Brain microvascular endothelial cell (primary cell): ENCODE measurements around the gene PIPOX.

Experiments
- DNase-seq: peaks from one replicate; pipeline ENCODE4 v3.0.0-alpha.2; 2020
- H3K27ac ChIP-seq: fragments of 250-450 bp; sonication (Bioruptor Pico); 2 replicates; pipeline ENCODE4 v1.5.1; 2020; ENCODE audit warnings: mild to moderate bottlenecking, moderate library complexity
- H3K27me3 ChIP-seq: fragments of 250-450 bp; sonication (Bioruptor Pico); replicated peaks from 2 replicates; pipeline ENCODE4 v1.5.1; 2020; ENCODE audit warnings: mild to moderate bottlenecking
- H3K36me3 ChIP-seq: fragments of 250-450 bp; sonication (Bioruptor Pico); replicated peaks from 2 replicates; pipeline ENCODE4 v1.5.1; 2020; ENCODE audit warnings: mild to moderate bottlenecking
- H3K4me3 ChIP-seq: 2 replicates; pipeline ENCODE4 v1.5.1; 2011; ENCODE audit warnings: low read depth, mild to moderate bottlenecking, control low read depth, low read length, moderate library complexity
- in situ Hi-C: cut with HindIII; loops from 2 replicates; pipeline ENCODE4 v1.10.0; 2017; ENCODE audit warnings: low sequenced_read_pairs, low pct_ligation_motif_present
- TF ChIP-seq, protein P1 (sequence below): IDR thresholded peaks from 2 replicates; pipeline ENCODE4 v1.5.1; 2011; ENCODE audit warnings: low read depth, mild to moderate bottlenecking, moderate library complexity, low read length, control low read depth, inconsistent platforms; ENCODE audit errors: missing control alignments

Gene PIPOX

DNA sequence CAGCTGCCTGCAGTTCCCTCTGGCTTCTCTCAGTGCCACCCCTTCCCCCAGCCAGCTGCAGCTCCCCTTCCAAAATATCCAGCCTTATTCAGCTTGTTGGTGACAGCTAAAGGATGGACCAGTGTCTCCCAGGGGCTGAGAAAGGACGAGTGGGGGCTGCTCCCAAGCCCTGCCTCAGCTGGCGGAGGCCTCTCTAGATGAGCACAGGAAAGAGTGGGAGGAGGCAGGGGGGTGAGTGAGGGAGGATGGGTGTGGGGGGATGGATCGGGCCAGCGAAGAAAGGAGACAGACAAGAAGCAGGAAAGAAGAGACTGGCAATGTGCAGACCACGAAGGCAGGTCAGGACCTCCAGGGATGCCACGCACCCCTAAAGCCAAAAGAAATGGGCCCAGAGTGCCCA is 17.5 kb downstream of the PIPOX start:
- DNase-seq: no peak
- Histone ChIP-seq H3K4me3 (no peak overlapping the region), H3K36me3 (no peaks in the 10 kb centered on the region), H3K27ac (no peak overlapping the region), H3K27me3 (peaks cover 4% of the 10 kb centered on the region)
- in situ Hi-C loops: no loop called here
- TF ChIP-seq, protein P1, sequence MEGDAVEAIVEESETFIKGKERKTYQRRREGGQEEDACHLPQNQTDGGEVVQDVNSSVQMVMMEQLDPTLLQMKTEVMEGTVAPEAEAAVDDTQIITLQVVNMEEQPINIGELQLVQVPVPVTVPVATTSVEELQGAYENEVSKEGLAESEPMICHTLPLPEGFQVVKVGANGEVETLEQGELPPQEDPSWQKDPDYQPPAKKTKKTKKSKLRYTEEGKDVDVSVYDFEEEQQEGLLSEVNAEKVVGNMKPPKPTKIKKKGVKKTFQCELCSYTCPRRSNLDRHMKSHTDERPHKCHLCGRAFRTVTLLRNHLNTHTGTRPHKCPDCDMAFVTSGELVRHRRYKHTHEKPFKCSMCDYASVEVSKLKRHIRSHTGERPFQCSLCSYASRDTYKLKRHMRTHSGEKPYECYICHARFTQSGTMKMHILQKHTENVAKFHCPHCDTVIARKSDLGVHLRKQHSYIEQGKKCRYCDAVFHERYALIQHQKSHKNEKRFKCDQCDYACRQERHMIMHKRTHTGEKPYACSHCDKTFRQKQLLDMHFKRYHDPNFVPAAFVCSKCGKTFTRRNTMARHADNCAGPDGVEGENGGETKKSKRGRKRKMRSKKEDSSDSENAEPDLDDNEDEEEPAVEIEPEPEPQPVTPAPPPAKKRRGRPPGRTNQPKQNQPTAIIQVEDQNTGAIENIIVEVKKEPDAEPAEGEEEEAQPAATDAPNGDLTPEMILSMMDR: no peak

DNA sequence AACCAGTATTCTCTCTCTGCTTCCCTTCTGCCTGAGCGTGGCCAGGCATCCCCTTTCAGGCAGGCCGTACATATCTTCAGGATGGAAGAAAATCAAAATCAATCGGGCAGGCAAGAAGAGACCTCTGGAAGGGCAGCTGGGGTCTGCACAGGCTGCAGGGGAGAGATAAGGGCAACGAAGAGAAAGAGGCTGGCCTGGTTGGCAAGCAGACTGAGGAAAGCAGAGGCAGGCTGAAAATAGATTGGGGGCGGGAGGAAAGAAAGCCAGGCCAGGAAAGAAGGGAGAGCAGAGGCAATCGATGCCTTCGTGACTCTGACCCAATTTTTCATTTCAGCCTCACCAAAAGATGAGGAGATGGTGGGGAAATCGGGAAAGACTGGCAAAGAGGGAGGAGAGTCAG is 18.1 kb downstream of the PIPOX start:
- no peak overlapping the region for H3K27ac ChIP-seq
- TF ChIP-seq, protein P1: no peak
- in situ Hi-C loops: no loop called here
- no peak overlapping the region for H3K4me3 ChIP-seq
- DNase-seq: no peak
- H3K27me3 ChIP-seq: no peaks in the 10 kb centered on the region
- H3K36me3 ChIP-seq: no peaks in the 10 kb centered on the region

DNA sequence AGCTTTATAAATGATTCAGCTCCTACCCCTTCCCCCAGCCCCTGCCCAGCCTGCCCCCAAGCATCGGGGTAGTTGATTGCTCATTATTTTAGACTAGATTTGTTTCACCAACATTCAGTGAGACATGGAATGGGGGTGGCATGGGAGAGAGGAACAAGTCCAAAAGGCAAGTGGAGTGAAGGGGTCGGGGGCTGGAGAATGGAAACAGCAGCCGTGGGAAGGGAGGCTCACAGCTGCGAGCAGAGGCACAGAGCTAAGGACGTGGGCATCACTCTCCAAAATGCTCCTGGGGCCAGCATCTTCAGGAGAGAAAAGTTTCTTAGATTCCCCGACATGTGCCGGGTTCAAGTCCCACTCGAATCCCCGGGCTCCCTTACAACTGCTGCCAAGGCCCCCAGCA is 19.3 kb downstream of the PIPOX start:
- TF ChIP-seq, protein P1: no peak
- DNase-seq: no peak
- H3K27me3 ChIP-seq: no peaks in the 10 kb centered on the region

DNA sequence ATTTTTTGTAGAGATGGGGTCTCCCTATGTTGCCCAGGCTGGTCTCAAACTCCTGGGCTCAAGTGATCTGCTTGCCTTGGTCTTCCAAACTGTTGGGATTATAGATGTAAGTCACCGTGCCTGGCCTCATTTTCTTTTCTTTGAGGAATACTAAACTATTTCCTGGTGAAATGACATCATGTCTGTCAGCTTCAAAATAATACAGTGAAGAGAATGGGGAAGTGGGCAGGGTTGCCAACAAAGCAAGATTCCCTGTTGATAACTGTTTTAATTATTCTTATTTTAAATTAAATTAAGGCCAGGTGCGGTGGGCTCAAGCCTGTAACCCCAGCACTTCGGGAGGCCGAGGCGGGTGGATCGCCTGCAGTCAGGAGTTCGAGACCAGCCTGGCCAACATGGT is 21.1 kb downstream of the PIPOX start:
- Histone ChIP-seq H3K27me3 (no peaks in the 10 kb centered on the region), H3K36me3 (no peaks in the 10 kb centered on the region), H3K4me3 (no peak overlapping the region), H3K27ac (no peak overlapping the region)
- DNase-seq: no peak
- in situ Hi-C loops: no loop called here
- TF ChIP-seq, protein P1: no peak

More for the DNA sequence above, 19.3 kb downstream of the PIPOX start:
- in situ Hi-C loops: no loop called here
- Histone ChIP-seq H3K4me3 (no peak overlapping the region), H3K27ac (no peak overlapping the region), H3K36me3 (no peaks in the 10 kb centered on the region)

DNA sequence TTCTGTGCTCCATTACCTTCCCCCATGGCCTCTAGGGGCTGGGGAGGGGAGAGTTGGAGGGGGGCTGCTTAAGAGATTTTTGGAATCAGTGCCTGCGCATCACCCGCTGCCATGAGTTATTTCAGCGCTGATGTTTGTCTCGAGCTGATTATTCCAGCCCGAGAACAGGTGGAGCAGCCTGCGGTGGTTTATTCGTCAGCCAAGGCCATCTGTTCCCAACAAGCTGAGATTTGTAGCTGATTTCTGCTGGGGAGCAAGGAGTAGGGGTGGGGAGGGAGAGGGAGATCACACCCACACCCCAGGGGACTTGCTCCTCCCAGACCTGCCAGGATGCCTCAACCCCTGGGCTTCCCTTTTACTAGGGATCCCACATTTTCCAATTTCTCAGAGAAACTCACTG is 23.1 kb downstream of the PIPOX start:
- in situ Hi-C loops: no loop called here
- TF ChIP-seq, protein P1: no peak
- no peak overlapping the region for H3K27ac ChIP-seq
- no peaks in the 10 kb centered on the region for H3K36me3 ChIP-seq
- DNase-seq: no peak
- H3K4me3 ChIP-seq: no peak overlapping the region
- peaks cover 2% of the 10 kb centered on the region for H3K27me3 ChIP-seq

DNA sequence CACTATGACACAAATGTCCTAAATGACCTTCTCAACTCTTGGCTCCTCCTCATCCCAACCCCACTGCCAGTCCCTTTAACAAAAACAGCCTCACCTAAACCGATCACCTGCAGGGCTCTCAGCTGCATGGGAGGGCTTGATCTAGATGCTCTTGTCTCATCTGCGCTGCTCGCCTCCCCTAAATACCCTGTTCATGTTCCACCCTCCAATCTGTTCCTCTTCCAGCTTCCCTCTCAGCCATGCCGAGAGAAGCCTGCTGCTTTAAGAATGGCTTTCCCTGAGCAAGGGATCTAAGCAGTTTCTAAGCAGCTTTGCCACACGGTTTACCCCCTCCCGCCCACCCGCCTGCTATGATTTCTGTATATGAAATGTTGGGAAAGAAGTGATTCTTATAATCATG is 23.7 kb downstream of the PIPOX start:
- Histone ChIP-seq H3K27me3 (peaks cover 8% of the 10 kb centered on the region), H3K4me3 (no peak overlapping the region), H3K36me3 (no peaks in the 10 kb centered on the region), H3K27ac (no peak overlapping the region)
- DNase-seq: no peak
- in situ Hi-C loops: no loop called here
- TF ChIP-seq, protein P1: no peak
